Smooth muscle cell (in vitro differentiated cells): ENCODE data around the gene DDX17. TPM values are rescaled to one million over a fixed set of nuclear protein-coding genes. Genes with fewer than 3 reads are reported as not detected.

Source experiments
- DNase-seq: peaks from one replicate; lab custom pipeline; 2025; ENCODE audit not compliant: unreplicated experiment; lab: John Stamatoyannopoulos, UW
- H2AFZ ChIP-seq: fragments of 200-600 bp; sonication (generic); 2 replicates; pipeline ENCODE4 v1.6.0; 2016; ENCODE audit warnings: antibody characterized with exemption, low read depth, mild to moderate bottlenecking
- H3F3A ChIP-seq: fragments of 200-600 bp; sonication (generic); 2 replicates; pipeline ENCODE4 v1.6.0; 2017; ENCODE audit warnings: antibody characterized with exemption, low read depth
- H3K27ac ChIP-seq: fragments of 200-600 bp; sonication (generic); 2 replicates; pipeline ENCODE4 v1.5.1; 2016; ENCODE audit warnings: low read depth, mild to moderate bottlenecking
- H3K27me3 ChIP-seq: fragments of 200-600 bp; sonication (generic); 2 replicates; pipeline ENCODE4 v1.6.1; 2016; ENCODE audit warnings: low read depth, mild to moderate bottlenecking
- H3K36me3 ChIP-seq: fragments of 200-600 bp; sonication (generic); 2 replicates; pipeline ENCODE4 v1.5.1; 2016; ENCODE audit warnings: low read depth
- H3K4me1 ChIP-seq: fragments of 200-600 bp; sonication (generic); 2 replicates; pipeline ENCODE4 v1.5.1; 2016; ENCODE audit warnings: low read depth
- H3K4me2 ChIP-seq: fragments of 200-600 bp; sonication (generic); 2 replicates; pipeline ENCODE4 v1.6.0; 2016; ENCODE audit warnings: mild to moderate bottlenecking
- H3K4me3 ChIP-seq: fragments of 200-600 bp; sonication (generic); 2 replicates; pipeline ENCODE4 v1.5.1; 2016; ENCODE audit warnings: mild to moderate bottlenecking
- H3K79me2 ChIP-seq: fragments of 200-600 bp; sonication (generic); 2 replicates; pipeline ENCODE4 v1.6.0; 2016; ENCODE audit warnings: low read depth, mild to moderate bottlenecking
- H3K9ac ChIP-seq: fragments of 200-600 bp; sonication (generic); 2 replicates; pipeline ENCODE4 v1.6.0; 2016; ENCODE audit warnings: low read depth
- H3K9me3 ChIP-seq: fragments of 200-600 bp; sonication (generic); replicated peaks from 2 replicates; pipeline ENCODE4 v1.5.1; 2016; ENCODE audit warnings: low read depth
- H4K20me1 ChIP-seq: fragments of 200-600 bp; sonication (generic); 2 replicates; pipeline ENCODE4 v1.6.0; 2016; ENCODE audit warnings: low read depth
- CTCF ChIP-seq: fragments of 200-600 bp; sonication (generic); IDR thresholded peaks from 2 replicates; pipeline ENCODE4 v1.5.1; 2017; ENCODE audit warnings: borderline replicate concordance, mild to moderate bottlenecking, antibody characterized with exemption; ENCODE audit not compliant: insufficient read depth, poor library complexity, severe bottlenecking
- WGBS: methylation state at CpG from one replicate; pipeline ENCODE4 v1.1.7; 2016; ENCODE audit warnings: low lambda C conversion rate; 5-methylcytosine and 5-hydroxymethylcytosine counted together
- polyA plus RNA-seq: library from polyadenylated mRNA; unstranded; fragments of >200 nt; fragmentation: Nextera tagmentation; extraction: Ambion mirVana; gene quantifications from 2 replicates; pipeline ENCODE4 v1.2.1, GENCODE V29; 2016
- total RNA-seq: library from RNA; depleted of rRNA; stranded (reverse); fragments of >200 nt; gene quantifications from 2 replicates; pipeline ENCODE4 v1.2.3, GENCODE V29; 2014

DDX17 gene
- total and polyA plus RNA-seq, 2 experiments from 2014 or later = 11.5 to 182 TPM

- peak overlapping the region; percentile 91 for H3K4me3 ChIP-seq
- no peak overlapping the region for H3K9ac ChIP-seq
- H3K36me3 ChIP-seq = no peaks in the 10 kb centered on the region
- no peak for DNase-seq
- H3K27ac ChIP-seq = no peak overlapping the region
- H3K79me2 ChIP-seq = peaks cover 56% of the 10 kb centered on the region
- peak overlapping the region; percentile 100 for H3K4me2 ChIP-seq
- no peak overlapping the region for H2AFZ ChIP-seq
- no peaks in the 10 kb centered on the region for H3K9me3 ChIP-seq
- no peak for TF ChIP-seq CTCF
- no peaks in the 10 kb centered on the region for H3K27me3 ChIP-seq
- peaks cover 8% of the 10 kb centered on the region for H3K4me1 ChIP-seq
- peaks cover 9% of the 10 kb centered on the region for H3F3A ChIP-seq
- H4K20me1 ChIP-seq = peaks cover 43% of the 10 kb centered on the region
- 91% methylated on average over 6 of the region's 6 CpGs for WGBS
Observed at GRCh38 chr22:38469306-38469781, 36.8 kb downstream of the DDX17 start.

GRCh38 chr22:38468443-38469305, 37.4 kb downstream of the DDX17 start:
- Histone ChIP-seq H2AFZ (no peak overlapping the region), H3K79me2 (peaks cover 56% of the 10 kb centered on the region)
- no peak for DNase-seq

GRCh38 chr22:38467904-38468442, 38.1 kb downstream of the DDX17 start, which contains the start of gene KDELR3:
TSS of gene KDELR3 (plus strand) at chr22:38468096. CDS start at chr22:38468234, 138 bp downstream.
- 2% methylated on average over 34 of the region's 53 CpGs for WGBS

More at GRCh38 chr22:38468443-38469305, 37.4 kb downstream of the DDX17 start:
- peaks cover 36% of the 10 kb centered on the region for H4K20me1 ChIP-seq
- H3K9ac ChIP-seq = peak overlapping the region; percentile 98
- no peak for TF ChIP-seq CTCF
- peaks cover 12% of the 10 kb centered on the region for H3K4me1 ChIP-seq
- no peaks in the 10 kb centered on the region for H3K9me3 ChIP-seq
- 60% methylated on average over 28 of the region's 28 CpGs for WGBS
- no peaks in the 10 kb centered on the region for H3K27me3 ChIP-seq
- no peaks in the 10 kb centered on the region for H3K36me3 ChIP-seq
- H3F3A ChIP-seq = peaks cover 9% of the 10 kb centered on the region
- H3K4me3 ChIP-seq = peak overlapping the region; percentile 91
- H3K27ac ChIP-seq = peak overlapping the region; percentile 88
- peak overlapping the region; percentile 100 for H3K4me2 ChIP-seq

More at GRCh38 chr22:38467904-38468442, 38.1 kb downstream of the DDX17 start, which contains the start of gene KDELR3:
- Histone ChIP-seq H3K4me3 (peak within 1 kb of the TSS; percentile 91), H3K36me3 (no peaks in the 10 kb centered on the region), H3K27ac (peak within 1 kb of the TSS; percentile 88), H3K4me2 (peak within 1 kb of the TSS; percentile 100), H3K27me3 (no peaks in the 10 kb centered on the region), H3K9ac (peak within 1 kb of the TSS; percentile 98), H3K79me2 (peaks cover 50% of the 10 kb centered on the region), H3F3A (peaks cover 9% of the 10 kb centered on the region), H3K4me1 (peaks cover 19% of the 10 kb centered on the region), H3K9me3 (no peaks in the 10 kb centered on the region), H4K20me1 (peaks cover 29% of the 10 kb centered on the region), H2AFZ (peak within 1 kb of the TSS; percentile 72)
- peak; percentile 37 for DNase-seq
- no peak for TF ChIP-seq CTCF
